ENCODE measurements around the gene PRR7. TPM values are rescaled to one million over a fixed set of nuclear protein-coding genes. Genes with fewer than 3 reads are reported as not detected.

Gene PRR7
- polyA plus RNA-seq, 6 donors from 2014 or later: 16.2 to 39.5 (median 25.7) TPM

- Mint-ChIP-seq H3K27ac (peak overlapping the region; percentile 95 to 99 (median 96)), H3K4me1 (peaks cover 53 to 70% (median 63%) of the 10 kb centered on the region in 3 donors), H3K4me3 (peak overlapping the region; percentile 83 to 97 (median 93)), H3K36me3 (no peaks in the 10 kb centered on the region), H3K9me3 (no peaks in the 10 kb centered on the region), H3K27me3 (no peaks in the 10 kb centered on the region)
- DNase-seq (no peak), ATAC-seq (ENCODE audit: low read depth in 2 of 2) (no peak)
Measured at GRCh38 chr5:177427919-177428573, 18.6 kb upstream of the PRR7 start.

GRCh38 chr5:177428574-177429217 is 17.9 kb upstream of the PRR7 start:
- no peaks in the 10 kb centered on the region for H3K9me3 Mint-ChIP-seq
- no peaks in the 10 kb centered on the region for H3K36me3 Mint-ChIP-seq
- peak overlapping the region; percentile 83 to 97 (median 93) for H3K4me3 Mint-ChIP-seq
- H3K27me3 Mint-ChIP-seq: no peaks in the 10 kb centered on the region
- H3K4me1 Mint-ChIP-seq: peaks cover 53 to 74% (median 67%) of the 10 kb centered on the region in 3 donors
- ATAC-seq (ENCODE audit: low read depth in 2 of 2) (no peak), DNase-seq (no peak)
- peak overlapping the region; percentile 77 to 99 (median 96) for H3K27ac Mint-ChIP-seq

GRCh38 chr5:177429248-177430040 is 17.2 kb upstream of the PRR7 start:
- DNase-seq: peak; percentile 80
- H3K36me3 Mint-ChIP-seq: no peaks in the 10 kb centered on the region
- peak overlapping the region; percentile 77 to 99 (median 96) for H3K27ac Mint-ChIP-seq
- no peaks in the 10 kb centered on the region for H3K27me3 Mint-ChIP-seq
- ATAC-seq (ENCODE audit: low read depth in 2 of 2): peak; percentile 7 to 10
- H3K4me1 Mint-ChIP-seq: peaks cover 53 to 74% (median 67%) of the 10 kb centered on the region in 3 donors
- H3K9me3 Mint-ChIP-seq: no peaks in the 10 kb centered on the region
- H3K4me3 Mint-ChIP-seq: peak overlapping the region; percentile 83 to 97 (median 93)

- Mint-ChIP-seq H3K27me3 (no peaks in the 10 kb centered on the region), H3K4me1 (peaks cover 50 to 71% (median 62%) of the 10 kb centered on the region in 3 donors), H3K27ac (peak overlapping the region; percentile 77 to 99 (median 97)), H3K4me3 (peak overlapping the region; percentile 83 to 97 (median 93)), H3K36me3 (no peaks in the 10 kb centered on the region), H3K9me3 (no peaks in the 10 kb centered on the region)
- ATAC-seq (ENCODE audit: low read depth in 2 of 2) (no peak), DNase-seq (no peak)
Measured at GRCh38 chr5:177430140-177430951, 16.3 kb upstream of the PRR7 start.

- peaks cover 46 to 67% (median 57%) of the 10 kb centered on the region in 3 donors for H3K4me1 Mint-ChIP-seq
- DNase-seq: no peak
- no peak for ATAC-seq (ENCODE audit: low read depth in 2 of 2)
- H3K4me3 Mint-ChIP-seq: peak overlapping the region in 7 of 8 donors; percentile 83 to 97 (median 92)
- no peaks in the 10 kb centered on the region for H3K36me3 Mint-ChIP-seq
- H3K27ac Mint-ChIP-seq: peak overlapping the region; percentile 96 to 99 (median 98)
- H3K9me3 Mint-ChIP-seq: no peaks in the 10 kb centered on the region
- H3K27me3 Mint-ChIP-seq: no peaks in the 10 kb centered on the region
Measured at GRCh38 chr5:177430972-177431316, 15.7 kb upstream of the PRR7 start.

- H3K27me3 Mint-ChIP-seq: no peaks in the 10 kb centered on the region
- H3K27ac Mint-ChIP-seq: peak overlapping the region; percentile 96 to 99 (median 98)
- DNase-seq (peak; percentile 94), ATAC-seq (ENCODE audit: low read depth in 2 of 2) (peak; percentile 69)
- H3K4me3 Mint-ChIP-seq: peak overlapping the region; percentile 68 to 97 (median 87)
- H3K36me3 Mint-ChIP-seq: peaks cover 0 to 1% of the 10 kb centered on the region in 2 donors
- H3K4me1 Mint-ChIP-seq: peaks cover 46 to 65% (median 57%) of the 10 kb centered on the region in 3 donors
- H3K9me3 Mint-ChIP-seq: no peaks in the 10 kb centered on the region
Measured at GRCh38 chr5:177431317-177432142, 15.1 kb upstream of the PRR7 start.

GRCh38 chr5:177432143-177432838 is 14.3 kb upstream of the PRR7 start:
- Mint-ChIP-seq H3K36me3 (peaks cover 0 to 8% of the 10 kb centered on the region in 2 donors), H3K9me3 (no peaks in the 10 kb centered on the region), H3K4me3 (peak overlapping the region; percentile 56 to 97 (median 87))

GRCh38 chr5:177432839-177433657 is 13.6 kb upstream of the PRR7 start:
- Mint-ChIP-seq H3K4me1 (peaks cover 40 to 61% (median 60%) of the 10 kb centered on the region in 3 donors), H3K4me3 (peak overlapping the region in 4 of 8 donors; percentile 43 to 83 (median 72)), H3K9me3 (no peaks in the 10 kb centered on the region)

More at GRCh38 chr5:177432143-177432838, 14.3 kb upstream of the PRR7 start:
- H3K4me1 Mint-ChIP-seq: peaks cover 47 to 69% (median 61%) of the 10 kb centered on the region in 3 donors
- no peak for ATAC-seq (ENCODE audit: low read depth in 2 of 2)
- H3K27ac Mint-ChIP-seq: peak overlapping the region; percentile 96 to 99 (median 98)
- H3K27me3 Mint-ChIP-seq: no peaks in the 10 kb centered on the region
- DNase-seq: no peak

GRCh38 chr5:177433658-177434217 is 12.9 kb upstream of the PRR7 start:
- Mint-ChIP-seq H3K27me3 (no peaks in the 10 kb centered on the region), H3K4me3 (peak overlapping the region in 2 of 8 donors; percentile 30 to 83), H3K36me3 (peaks cover 0 to 8% of the 10 kb centered on the region in 2 donors), H3K4me1 (peaks cover 40 to 60% (median 59%) of the 10 kb centered on the region in 3 donors), H3K27ac (peak overlapping the region in 5 of 6 donors; percentile 20 to 96 (median 84)), H3K9me3 (no peaks in the 10 kb centered on the region)
- DNase-seq (no peak), ATAC-seq (ENCODE audit: low read depth in 2 of 2) (no peak)

More at GRCh38 chr5:177432839-177433657, 13.6 kb upstream of the PRR7 start:
- DNase-seq (no peak), ATAC-seq (ENCODE audit: low read depth in 2 of 2) (no peak)
- H3K27me3 Mint-ChIP-seq: no peaks in the 10 kb centered on the region
- peak overlapping the region in 5 of 6 donors; percentile 68 to 99 (median 84) for H3K27ac Mint-ChIP-seq
- peaks cover 0 to 8% of the 10 kb centered on the region in 2 donors for H3K36me3 Mint-ChIP-seq

GRCh38 chr5:177434437-177434836 is 12.2 kb upstream of the PRR7 start:
- peaks cover under 1 to 10% of the 10 kb centered on the region in 2 donors for H3K36me3 Mint-ChIP-seq
- H3K4me1 Mint-ChIP-seq: peaks cover 34 to 56% (median 54%) of the 10 kb centered on the region in 3 donors
- H3K27ac Mint-ChIP-seq: peak overlapping the region in 4 of 6 donors; percentile 18 to 82 (median 34)
- DNase-seq (no peak), ATAC-seq (ENCODE audit: low read depth in 2 of 2) (no peak)
- no peaks in the 10 kb centered on the region for H3K27me3 Mint-ChIP-seq
- no peaks in the 10 kb centered on the region for H3K9me3 Mint-ChIP-seq
- no peak overlapping the region for H3K4me3 Mint-ChIP-seq
